GM12892 (cell line): ENCODE measurements around the gene ZNF362.

Experiments
- POLR2A ChIP-seq: IDR thresholded peaks from 2 replicates; pipeline ENCODE4 v1.6.1; 2011; ENCODE audit warnings: low read depth, low read length, control low read depth
- TAF1 ChIP-seq: IDR thresholded peaks from 2 replicates; pipeline ENCODE4 v1.6.1; 2011; ENCODE audit warnings: low read depth, mild to moderate bottlenecking, control low read depth, low read length, borderline replicate concordance

DNA sequence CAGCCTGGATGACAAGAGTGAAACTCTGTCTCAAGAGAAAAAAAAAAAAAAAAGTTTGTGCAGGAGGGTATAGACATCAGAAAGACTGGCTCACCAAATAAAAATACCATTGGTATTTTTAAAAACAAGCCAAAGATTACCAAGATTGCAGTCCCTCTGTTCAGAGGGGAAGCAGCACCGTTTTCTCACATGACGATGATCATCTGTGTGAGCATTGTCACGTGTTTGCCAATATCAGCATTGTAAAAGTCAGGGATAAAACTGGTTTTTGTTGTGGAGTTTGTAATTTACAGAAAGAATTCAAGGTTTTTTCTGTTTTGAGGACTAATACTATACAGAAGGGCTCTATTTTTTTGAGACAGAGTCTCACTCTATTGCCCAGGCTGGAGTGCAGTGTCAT, 26.5 kb downstream of the ZNF362 start:
- TF ChIP-seq TAF1 (no peak), POLR2A (no peak)
